ENCODE results near the gene KLK6. TPM values are rescaled to one million over a fixed set of nuclear protein-coding genes. Genes with fewer than 3 reads are reported as not detected.

The KLK6 gene
- not detected for total RNA-seq (2021; ENCODE audit: unreplicated experiment)
- polyA plus RNA-seq (2012; ENCODE audit: insufficient read length) = not detected
- Bru-seq, nascent RNA = not detected
- BruChase-seq, experiment 1, labeled RNA remaining after a 2-hour chase = not detected
- BruChase-seq, experiment 2, labeled RNA remaining after a 6-hour chase = not detected
- long read RNA-seq = 0 reads

GRCh38 chr19:50969413-50969760, at the start of gene KLK6:
Gene KLK6, minus strand, starts transcription at chr19:50969591. Its CDS starts 1,487 bp downstream, at chr19:50968104.
- Histone ChIP-seq H3K27ac (ENCODE audit: low read length) (no peak within 1 kb of the TSS), H3K4me3 (ENCODE audit: low read depth in 2 of 2, low read length in 2 of 2) (no peak within 1 kb of the TSS), H3K27me3 (ENCODE audit: control insufficient read depth, insufficient read depth, low read length) (no peaks in the 10 kb centered on the region), H3K9me3 (ENCODE audit: control insufficient read depth, insufficient read depth, low read depth, low read length) (no peaks in the 10 kb centered on the region), H3K36me3 (ENCODE audit: control insufficient read depth, insufficient read depth, low read length) (no peaks in the 10 kb centered on the region), H3K4me1 (ENCODE audit: control insufficient read depth, insufficient read depth, low read length) (no peaks in the 10 kb centered on the region)
- TF ChIP-seq, protein P1, sequence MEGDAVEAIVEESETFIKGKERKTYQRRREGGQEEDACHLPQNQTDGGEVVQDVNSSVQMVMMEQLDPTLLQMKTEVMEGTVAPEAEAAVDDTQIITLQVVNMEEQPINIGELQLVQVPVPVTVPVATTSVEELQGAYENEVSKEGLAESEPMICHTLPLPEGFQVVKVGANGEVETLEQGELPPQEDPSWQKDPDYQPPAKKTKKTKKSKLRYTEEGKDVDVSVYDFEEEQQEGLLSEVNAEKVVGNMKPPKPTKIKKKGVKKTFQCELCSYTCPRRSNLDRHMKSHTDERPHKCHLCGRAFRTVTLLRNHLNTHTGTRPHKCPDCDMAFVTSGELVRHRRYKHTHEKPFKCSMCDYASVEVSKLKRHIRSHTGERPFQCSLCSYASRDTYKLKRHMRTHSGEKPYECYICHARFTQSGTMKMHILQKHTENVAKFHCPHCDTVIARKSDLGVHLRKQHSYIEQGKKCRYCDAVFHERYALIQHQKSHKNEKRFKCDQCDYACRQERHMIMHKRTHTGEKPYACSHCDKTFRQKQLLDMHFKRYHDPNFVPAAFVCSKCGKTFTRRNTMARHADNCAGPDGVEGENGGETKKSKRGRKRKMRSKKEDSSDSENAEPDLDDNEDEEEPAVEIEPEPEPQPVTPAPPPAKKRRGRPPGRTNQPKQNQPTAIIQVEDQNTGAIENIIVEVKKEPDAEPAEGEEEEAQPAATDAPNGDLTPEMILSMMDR (IDR thresholded peaks at IDR 0.05) = no peak
- no peak for TF ChIP-seq TCF7L2 (IDR thresholded peaks at IDR 0.05; ENCODE audit: low read depth, low read length)
- TF ChIP-seq REST (IDR thresholded peaks at IDR 0.05; ENCODE audit: insufficient read depth in 1 of 2, low read depth in 2 of 2, low read length in 1 of 2) = no peak
- TF ChIP-seq POLR2AphosphoS5 (IDR thresholded peaks at IDR 0.05; ENCODE audit: low read depth, low read length) = no peak
- no peak for TF ChIP-seq SIN3A (IDR thresholded peaks at IDR 0.05; ENCODE audit: borderline replicate concordance, insufficient read depth, low read depth, low read length)
- CTCF ChIA-PET = interaction anchor here (0.7 kb wide), 1 partner anchor 154 kb away, joined by 3 read pairs; no protein-coding TSS in a partner anchor
- DNase-seq (ENCODE audit: low read depth, low spot score) = no peak
- intact Hi-C loops (cut with micrococcal nuclease; ENCODE audit: unreplicated experiment) = no loop called here
- ATAC-seq = peak; percentile 56; the same call in 1 of the 2 replicates
- no TSS peak for BruUV-seq (replicated peaks)
- POLR2A ChIA-PET = no interaction called here
- in situ Hi-C loops (cut with HindIII; ENCODE audit: low pct_unique_long_range_greater_than_20kb, low sequenced_read_pairs) = no loop called here

DNA sequence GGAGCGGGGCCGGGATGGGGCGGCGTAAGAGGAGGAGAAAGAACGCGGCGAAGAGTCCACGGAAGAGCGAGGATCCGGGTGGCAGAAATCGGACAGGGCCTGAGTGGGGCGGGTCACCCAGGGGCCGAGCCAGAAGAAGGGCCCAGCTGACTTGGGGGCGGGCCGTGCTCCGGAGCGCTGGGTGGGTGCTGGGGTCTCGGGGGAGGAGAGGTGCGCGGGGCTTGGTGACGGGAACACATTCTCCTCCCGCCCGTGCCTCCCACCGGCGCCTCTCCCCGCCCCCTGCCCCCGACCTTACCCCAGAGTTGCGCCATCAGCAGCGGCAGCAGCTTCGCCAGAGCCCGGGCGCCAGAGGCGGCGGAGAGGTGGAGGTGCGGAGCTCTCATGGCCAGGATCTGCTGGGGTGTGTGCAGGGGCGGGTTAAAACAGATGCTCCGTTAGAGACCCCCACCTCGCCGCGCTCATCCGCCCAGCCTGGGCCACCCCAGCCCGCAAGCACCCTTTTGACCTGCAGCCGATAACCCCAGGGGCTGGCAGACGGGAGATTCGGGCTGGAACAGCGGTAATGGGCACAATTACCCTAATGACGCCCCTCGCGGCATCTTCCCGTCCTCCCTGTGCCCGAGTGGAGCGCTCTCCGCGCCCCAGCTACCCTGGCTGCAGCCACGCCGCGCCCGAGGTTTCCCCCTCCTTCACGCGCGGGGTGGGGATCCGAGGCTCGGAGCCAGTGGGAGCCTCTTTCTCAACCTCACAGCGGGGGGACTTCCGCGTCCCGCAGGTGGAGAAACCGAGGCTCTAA, 49.6 kb upstream of the KLK6 start:
- CTCF ChIA-PET = interaction anchor here (0.6 to 1.0 kb wide), 3 partner anchors 18 to 95 kb away, joined by 4 to 9 read pairs (median 6); partner anchors contain the start of gene KLK8
- TF ChIP-seq REST (IDR thresholded peaks at IDR 0.05; ENCODE audit: insufficient read depth in 1 of 2, low read depth in 2 of 2, low read length in 1 of 2) = no peak
- TF ChIP-seq, protein P1 (IDR thresholded peaks at IDR 0.05) = no peak
- no peak for TF ChIP-seq SIN3A (IDR thresholded peaks at IDR 0.05; ENCODE audit: borderline replicate concordance, insufficient read depth, low read depth, low read length)
- TF ChIP-seq POLR2AphosphoS5 (IDR thresholded peaks at IDR 0.05; ENCODE audit: low read depth, low read length) = no peak
- no peak for TF ChIP-seq TCF7L2 (IDR thresholded peaks at IDR 0.05; ENCODE audit: low read depth, low read length)
- no peak overlapping the region for H3K27ac ChIP-seq (ENCODE audit: low read length)
- H3K9me3 ChIP-seq (ENCODE audit: control insufficient read depth, insufficient read depth, low read depth, low read length) = no peaks in the 10 kb centered on the region
- peak overlapping the region; percentile 30 to 50 for H3K4me3 ChIP-seq (ENCODE audit: low read depth in 2 of 2, low read length in 2 of 2)
- no TSS peak for BruUV-seq (replicated peaks)
- in situ Hi-C loops (cut with HindIII; ENCODE audit: low pct_unique_long_range_greater_than_20kb, low sequenced_read_pairs) (no loop called here), intact Hi-C loops (cut with micrococcal nuclease; ENCODE audit: unreplicated experiment) (no loop called here)
- DNase-seq (ENCODE audit: low read depth, low spot score) = no peak
- POLR2A ChIA-PET = interaction anchor here (0.5 to 0.6 kb wide), 3 partner anchors 16 to 318 kb away, joined by 3 to 11 read pairs (median 7); partner anchors contain the start of gene KLK12
- peak; percentile 52; the same call in 1 of the 2 replicates for ATAC-seq
- peaks cover 2% of the 10 kb centered on the region; the same call in 1 of the 2 replicates for H3K27me3 ChIP-seq (ENCODE audit: control insufficient read depth, insufficient read depth, low read length)
- no peaks in the 10 kb centered on the region; the same call in 1 of the 2 replicates for H3K36me3 ChIP-seq (ENCODE audit: control insufficient read depth, insufficient read depth, low read length)
- peaks cover 3% of the 10 kb centered on the region for H3K4me1 ChIP-seq (ENCODE audit: control insufficient read depth, insufficient read depth, low read length)

Measured in Panc1 (cell line).